T-helper 22 cell (primary cell): ENCODE results near the gene TPSD1.
"Not testable (repeated sequence)": the region's sequence is repeated elsewhere in the genome, so short reads cannot be mapped to it uniquely, and the experiment has no call there.

Experiments
- DNase-seq: peaks from one replicate; pipeline ENCODE4 v3.0.0-alpha.2; 2020; ENCODE audit warnings: low read depth

Gene TPSD1

DNA sequence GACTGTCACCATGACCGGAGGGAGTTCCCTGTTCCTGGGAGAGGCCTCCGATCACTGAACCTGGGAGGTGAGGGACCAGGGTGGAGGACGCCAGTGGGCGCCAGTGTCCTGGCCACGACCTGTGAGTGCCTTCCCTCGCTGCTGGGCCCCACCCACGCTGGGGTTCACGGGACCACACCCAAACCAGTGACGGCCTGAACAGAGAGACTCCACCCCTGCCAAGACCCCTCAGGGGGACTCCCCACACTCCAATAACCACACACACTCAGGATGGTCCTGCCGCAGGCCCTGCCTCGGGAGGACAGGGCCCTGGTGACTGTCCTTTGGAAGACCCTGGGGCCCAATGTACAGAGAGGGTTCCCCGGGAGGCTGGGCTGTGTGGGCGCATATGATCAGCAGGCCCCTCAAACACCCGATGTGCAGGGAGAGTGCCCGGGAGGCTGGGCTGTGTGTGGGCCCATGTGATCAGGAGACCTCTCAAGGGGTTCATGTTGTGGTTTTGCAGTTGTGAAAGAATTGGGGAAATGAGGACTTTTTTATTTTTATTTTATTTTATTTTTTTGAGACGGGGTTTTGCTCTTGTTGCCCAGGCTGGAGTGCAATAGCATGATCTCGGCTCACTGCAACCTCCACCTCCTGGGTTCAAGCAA is 26.6 kb downstream of the TPSD1 start:
- DNase-seq: no peak

DNA sequence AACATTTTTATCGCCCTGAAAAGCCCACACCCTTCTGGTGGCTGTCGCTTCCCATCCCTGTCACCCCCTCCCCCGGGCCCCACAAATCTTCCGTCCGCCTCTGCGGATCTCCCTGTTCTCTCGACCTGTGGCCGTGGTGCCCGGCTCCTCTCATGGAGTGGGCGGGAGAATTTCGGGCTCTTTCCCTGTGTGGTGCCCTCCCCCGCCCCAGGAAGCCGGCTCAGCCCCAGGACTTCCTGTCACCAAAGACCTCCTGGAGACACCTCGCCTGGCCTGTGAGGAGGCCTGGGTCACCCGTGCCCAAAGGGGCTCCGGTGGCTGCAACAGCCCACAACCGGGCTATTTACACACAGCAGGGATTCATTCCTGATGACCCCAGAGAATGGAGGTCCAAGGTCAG is 27.4 kb downstream of the TPSD1 start:
- DNase-seq: no peak

DNA sequence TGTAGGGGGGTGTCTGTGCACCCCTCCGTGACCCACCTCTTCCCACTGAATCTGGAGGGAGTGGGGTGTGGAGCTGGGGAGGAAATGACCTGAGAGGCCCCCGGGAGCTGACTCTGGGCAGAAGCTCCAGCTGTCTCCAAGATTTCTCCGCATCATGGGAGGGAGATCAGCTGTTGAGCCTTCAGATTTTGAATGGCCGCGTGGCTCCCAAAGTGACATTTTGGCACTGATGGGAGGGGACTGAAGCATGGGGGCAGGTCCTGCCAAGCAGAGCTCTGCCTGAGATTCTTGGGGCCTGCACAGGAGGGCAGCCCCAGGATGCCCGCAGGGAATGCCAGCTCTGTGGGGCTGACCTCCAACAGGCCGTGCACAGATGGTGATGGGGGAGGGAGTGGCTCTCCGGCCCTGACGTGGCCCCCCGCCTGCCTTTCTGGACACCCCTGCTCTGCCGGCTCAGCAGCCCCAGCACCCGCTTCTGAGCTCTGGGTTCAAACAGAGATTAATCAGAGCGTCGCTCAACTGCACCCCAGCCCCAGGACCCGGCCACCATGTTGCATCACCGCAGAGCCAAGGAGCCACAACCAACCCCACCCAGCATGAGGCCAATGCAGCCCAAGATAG is 28.2 kb downstream of the TPSD1 start:
- DNase-seq: no peak

DNA sequence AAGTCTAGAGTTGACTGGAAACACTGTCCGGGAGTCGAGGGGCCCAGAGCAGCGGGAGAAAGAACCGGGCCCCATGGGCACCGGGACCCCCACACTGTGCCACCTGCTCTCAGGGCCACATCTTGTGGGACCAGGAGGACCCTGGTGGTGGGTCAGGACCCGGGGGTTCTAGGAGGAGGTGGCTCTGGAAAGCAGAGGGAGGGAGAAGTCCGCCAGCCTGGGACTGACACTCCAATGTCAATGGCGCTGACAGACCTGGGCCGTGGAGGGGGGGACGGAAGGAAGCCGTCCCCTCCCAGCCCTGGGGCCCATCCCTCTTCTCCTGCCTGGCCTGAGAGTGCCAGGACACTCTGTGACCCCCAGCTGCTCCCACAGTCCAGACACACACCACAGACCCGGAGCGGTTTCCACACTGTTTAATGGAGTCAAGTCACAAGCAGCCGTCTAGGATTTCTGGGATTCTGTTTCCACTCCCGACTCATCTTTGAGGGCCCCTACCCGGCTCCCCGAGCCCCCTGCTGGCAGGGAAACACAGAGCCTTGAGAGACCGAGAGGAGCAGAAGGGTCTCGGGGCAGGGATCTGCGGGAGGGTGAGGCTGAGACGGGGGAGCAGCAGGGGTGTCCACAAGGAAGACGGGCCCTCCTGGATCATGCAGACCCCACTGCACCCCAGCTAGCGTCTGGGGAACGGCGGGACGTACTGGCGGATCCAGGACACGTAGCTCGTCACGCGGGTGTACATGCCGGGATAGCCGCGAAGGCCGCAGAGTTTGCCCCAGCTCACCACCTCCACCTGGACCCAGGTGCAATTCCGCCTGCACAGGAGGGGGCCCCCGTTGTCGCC is 30.0 kb downstream of the TPSD1 start:
- DNase-seq: no peak

DNA sequence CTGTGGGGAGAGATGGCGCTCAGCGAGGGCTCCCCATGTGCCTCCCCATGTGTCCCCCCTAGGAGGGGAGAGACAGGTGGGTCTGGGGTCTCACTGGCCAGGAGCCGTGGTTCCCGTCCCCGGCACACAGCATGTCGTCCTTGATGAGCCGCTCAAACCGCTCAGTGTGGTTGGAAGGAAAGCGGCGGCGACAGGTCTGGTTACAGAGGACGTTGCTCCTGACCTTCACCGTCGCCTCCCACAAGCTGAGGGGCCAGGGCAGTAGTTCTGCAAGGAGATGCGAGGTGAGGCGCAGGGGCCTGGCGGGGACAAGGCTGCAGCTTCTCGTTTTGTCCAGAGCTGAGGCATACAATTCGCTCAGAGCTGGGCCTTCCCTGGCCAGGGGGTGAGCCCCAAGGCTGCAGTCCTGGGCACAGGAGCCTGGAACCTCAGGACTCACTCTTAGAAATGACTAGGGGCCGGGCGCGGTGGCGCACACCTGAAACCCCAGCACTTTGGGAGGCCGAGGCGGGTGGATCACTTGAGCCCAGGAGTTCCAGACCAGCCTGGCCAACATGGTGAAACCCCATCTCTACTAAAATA is 30.7 kb downstream of the TPSD1 start:
- no peak for DNase-seq

DNA sequence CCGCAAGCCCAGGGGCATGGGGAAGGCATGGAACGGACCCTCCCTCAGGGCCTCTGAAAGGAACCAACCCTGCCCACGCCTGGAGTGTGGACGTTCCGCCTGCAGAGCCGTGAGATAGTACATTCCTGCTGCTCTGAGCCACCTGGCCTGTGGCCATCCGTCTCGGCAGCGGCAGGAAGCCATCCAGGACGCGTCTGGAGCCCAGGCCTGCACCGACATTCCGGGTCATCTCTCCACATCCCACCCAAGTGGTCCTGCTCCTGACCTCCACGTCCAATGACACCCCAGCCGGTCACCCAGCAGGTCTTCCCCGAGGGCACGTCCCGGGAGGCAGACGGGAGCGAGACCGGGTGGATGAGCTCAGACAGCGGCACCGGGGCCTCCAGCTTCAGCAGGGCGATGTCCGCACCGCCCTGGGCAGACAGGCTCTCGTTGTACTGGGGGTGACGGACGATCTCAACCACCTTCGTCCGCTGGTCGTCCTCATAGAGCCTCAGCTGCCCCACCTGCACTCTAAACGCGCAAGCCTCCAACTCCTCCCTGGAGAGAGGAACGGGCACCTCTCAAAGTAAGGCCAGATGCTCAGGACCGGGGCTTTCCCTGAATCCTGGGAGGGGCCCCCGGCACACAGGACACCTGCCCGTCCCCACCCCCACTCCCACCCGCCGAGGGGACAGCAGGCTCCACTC is 32.3 kb downstream of the TPSD1 start:
- no peak for DNase-seq

DNA sequence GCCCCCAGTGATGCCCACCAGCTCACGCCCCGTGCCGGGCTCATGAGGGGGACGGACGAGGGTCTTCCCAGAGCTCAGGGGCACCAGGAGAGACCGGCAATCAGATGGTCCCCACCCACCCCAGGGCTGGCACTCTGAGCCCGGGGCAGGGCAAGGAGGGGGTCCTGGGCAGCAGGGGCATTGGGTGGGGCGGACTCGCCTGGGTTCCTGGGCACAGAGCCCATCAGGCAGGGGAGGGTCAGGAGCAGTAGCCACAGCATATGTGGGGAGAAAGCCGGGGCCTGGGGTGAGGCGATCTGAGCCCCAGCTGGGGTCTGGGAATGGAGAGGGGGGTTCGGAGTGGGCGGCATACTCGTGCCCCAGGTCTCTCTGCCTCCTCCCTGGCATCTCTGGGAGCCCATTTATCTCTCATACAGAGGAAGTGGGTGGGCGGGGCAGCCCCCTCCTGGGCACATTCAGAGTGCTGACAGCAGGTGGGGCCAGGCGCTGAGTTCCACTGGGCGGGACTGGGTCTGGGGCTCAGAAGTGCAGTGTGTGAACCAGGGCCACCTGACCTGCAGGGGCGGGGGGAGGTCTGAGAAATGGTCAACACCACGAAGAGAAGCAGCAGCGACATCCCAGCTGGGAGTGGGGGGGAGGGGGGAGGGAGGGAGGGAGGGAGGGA is 33.1 kb downstream of the TPSD1 start:
- no peak for DNase-seq

DNA sequence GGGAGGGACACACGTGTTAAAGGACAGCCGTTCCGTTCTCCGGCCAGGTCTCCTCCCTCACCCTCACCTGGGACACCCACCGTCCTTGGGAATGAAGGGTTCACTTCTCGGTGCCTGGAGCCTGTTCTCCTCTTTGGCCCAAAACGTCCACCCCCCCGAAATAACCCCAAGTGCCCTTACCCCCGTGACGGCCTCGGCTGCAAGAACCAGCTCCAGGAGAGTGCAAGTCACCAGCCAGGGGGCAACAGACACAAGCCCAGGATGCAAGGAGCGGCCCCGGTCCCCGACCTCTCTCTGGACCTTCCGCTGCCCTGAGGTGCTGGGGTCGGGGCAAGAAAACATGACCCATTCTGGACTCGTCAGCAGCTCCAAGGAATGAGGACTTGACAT is 33.6 kb downstream of the TPSD1 start:
- no peak for DNase-seq

DNA sequence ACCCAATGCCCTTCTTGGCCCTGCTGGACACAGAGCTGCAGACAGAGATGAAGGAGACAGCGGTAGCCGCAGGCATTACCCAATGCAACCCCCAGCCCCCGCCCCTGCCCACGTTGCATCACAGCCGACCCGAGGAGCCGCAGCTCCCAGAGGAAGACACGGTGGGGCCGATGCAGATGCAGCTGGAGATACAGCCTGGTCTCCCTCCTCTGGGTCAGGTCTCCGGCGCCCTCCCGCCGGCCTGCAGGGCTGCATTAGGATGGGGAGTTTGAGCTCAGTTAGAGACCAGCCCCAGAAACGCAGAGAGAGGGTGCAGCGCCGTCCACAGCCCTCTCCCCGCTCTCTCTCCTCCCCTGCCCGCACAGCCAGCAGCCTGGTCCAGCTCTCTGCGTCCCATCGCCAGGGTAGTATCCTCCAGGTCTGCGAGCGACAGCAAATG is 34.2 kb downstream of the TPSD1 start:
- no peak for DNase-seq

DNA sequence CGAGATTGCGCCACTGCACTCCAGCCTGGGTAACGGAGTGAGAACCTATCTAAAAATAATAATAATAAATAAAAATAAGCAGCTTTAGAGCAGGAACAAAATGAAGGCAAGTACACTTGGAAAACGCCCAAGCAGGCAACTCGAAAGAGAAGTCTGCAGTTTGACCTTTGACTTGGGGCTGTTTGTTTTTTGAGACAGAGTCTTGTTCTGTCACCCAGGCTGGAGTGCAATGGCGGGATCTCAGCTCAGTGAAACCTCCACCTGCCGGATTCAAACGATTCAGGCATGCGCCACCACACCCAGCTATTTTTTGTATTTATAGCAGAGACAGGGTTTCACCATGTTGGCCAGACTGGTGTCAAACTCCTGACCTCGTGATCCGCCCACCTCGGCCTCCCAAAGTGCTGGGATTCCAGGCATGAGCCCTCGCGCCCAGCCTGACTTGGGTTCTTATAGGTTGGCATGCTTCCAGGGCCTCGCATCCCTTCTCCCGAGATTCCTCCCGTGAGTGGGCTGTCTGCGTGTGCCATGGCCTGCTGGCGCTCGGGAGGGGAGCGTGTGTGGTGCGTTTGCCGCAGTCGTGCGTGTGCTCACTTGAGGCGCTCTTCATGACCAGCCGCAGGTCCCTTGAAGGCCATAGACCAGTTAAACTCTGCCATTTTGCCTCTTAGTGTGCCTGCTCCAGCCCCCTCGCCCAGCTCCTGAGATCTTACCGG is 35.1 kb downstream of the TPSD1 start:
- DNase-seq: no peak

DNA sequence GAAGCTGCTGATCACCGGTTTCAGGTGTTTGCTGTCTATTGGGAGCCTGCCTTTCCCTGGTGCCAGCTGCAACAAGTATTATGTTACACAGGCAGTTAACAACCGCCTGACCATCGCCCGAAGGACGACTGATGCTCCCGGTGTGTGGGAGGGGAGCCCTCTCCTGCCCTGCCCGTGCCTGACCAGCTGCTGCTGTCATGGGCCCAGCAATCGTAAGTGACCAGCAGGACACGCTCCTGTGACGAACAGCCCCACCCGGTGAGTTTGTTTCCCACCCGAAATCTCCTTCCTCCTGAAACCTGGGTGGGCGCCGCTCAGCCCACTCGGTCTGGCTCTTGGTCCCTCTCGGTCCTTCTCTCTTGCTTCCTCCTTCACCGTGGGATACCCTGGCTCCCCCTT is 35.7 kb downstream of the TPSD1 start:
- DNase-seq: no peak

DNA sequence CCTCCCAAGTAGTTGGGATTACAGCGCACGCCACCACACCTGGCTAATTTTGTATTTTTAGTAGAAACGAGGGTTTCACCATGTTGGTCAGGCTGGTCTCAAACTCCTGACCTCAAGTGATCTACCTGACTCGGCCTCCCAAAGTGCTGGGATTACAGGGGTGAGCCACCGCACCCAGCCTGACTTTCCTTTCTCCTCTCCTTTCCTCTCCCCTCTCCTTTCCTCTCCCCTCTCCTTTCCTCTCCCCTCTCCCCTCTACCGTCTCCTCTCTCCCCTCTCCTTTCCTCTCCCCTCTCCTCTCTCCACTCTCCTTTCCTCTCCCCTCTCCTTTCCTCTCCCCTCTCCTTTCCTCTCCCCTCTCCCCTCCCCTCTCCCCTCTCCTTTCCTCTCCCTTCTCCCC is 36.3 kb downstream of the TPSD1 start:
- not testable (repeated sequence) for DNase-seq

DNA sequence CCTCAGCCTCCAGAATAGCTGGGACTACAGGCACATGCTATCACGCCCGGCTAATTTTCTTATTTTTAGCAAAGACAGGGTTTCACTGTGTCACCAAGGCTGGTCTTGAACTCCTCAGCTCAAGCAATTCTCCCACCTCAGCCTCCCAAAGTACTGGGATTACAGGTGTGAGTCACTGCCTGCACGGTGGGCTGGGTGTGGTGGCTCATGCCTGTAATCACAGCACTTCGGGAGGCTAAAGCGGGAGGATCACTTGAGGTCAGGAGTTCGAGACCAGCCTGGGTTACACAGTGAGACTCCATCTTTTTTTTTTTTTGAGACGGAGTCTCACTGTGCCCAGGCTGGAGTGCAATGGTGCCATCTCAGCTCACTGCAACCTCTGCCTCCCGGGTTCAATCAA is 36.9 kb downstream of the TPSD1 start:
- DNase-seq: not testable (repeated sequence)

DNA sequence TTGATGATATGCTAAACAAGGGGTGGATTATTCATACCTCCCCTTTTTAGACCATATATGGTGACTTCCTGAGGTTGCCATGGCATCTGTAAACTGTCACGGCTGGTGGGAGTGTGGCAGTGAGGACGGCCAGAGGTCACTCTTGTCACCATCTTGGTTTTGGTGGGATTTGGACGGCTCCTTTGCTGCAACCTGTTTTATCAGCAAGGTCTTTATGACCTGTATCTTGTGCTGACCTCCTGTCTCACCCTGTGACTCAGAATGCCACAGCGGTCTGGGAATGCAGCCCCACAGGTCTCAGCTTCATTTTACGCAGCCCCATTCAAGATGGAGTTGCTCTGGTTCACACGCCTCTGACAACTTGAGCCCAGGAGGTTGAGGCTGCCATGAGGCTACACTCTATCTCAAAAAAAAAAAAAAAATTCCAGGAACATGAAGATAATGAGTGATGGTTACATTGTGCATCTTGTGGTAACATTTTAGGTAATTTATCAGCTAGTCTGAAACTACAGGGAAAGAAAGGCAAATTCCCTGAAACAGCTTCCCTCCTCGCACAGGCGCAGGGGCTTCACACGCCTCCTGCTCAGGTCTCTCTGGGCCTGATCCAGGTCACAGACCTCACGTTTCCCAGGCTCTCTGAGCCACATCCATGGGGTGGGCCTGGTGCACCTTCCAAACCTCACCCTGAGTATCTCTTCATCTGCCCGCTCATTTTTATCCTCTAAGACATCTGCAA is 38.2 kb downstream of the TPSD1 start:
- no peak for DNase-seq

DNA sequence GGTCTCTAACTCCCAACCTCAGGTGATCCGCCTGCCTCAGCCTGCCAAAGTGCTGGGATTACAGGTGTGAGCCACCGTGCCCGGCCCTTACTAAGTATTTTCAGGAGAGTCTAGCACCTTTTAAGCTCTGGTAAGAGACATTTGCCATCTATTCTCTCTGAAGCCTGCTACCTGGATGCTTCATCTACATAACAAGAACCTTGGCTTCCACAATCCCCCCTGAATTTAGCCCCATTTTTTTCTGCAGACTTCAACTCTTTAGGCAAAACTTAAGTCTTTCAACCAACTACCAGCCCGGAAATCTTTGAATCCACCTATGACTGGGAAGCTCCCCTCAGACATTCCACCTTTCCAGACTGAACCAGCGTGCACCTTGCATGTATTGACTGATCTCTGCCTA is 39.6 kb downstream of the TPSD1 start:
- DNase-seq: no peak

DNA sequence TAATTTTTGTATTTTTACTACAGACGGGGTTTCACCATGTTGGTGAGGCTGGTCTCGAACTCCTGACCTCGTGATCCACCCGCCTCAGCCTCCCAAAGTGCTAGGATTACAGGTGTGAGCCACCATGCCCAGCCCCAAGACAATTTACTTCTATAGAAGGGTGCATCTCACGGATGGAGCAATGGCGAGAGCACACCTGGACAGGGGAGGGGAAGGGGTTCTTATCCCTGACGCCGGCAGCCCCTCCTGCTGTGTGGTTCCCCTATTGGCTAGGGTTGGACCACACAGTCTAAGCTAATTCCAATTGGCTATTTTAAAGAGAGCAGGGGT is 40.8 kb downstream of the TPSD1 start:
- not testable (repeated sequence) for DNase-seq

DNA sequence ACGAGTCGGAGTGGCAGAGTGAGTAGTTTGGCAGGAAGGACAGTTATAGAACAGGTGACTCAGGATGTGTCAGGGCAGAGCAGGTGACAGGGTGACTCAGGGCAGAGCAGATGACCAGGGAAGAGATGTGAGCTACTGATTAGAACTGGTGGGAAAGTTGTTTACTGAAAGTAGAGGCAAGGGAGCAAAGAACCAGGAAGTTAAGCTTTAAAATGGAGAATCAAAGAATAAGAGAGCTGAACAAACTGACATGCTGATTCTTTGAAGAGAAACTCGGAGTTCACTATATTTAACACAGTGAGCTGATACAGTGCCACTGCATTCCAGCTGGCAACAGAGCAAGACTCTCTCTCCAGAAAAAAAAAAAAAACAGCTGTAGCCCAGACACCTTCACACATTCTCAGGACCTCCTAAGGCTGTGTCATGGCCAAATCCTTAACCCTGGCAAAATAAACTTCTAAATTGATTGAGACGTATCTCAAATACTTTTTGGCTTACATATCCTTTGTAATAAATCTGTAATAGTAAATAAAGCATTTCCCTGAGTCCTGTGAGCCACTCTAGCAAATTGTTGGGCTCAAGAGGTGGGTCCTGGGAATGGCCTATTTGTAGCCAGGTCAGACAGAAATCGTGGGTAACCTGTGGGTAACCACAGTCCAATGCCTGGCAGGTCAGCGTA is 41.3 kb downstream of the TPSD1 start:
- DNase-seq: no peak

DNA sequence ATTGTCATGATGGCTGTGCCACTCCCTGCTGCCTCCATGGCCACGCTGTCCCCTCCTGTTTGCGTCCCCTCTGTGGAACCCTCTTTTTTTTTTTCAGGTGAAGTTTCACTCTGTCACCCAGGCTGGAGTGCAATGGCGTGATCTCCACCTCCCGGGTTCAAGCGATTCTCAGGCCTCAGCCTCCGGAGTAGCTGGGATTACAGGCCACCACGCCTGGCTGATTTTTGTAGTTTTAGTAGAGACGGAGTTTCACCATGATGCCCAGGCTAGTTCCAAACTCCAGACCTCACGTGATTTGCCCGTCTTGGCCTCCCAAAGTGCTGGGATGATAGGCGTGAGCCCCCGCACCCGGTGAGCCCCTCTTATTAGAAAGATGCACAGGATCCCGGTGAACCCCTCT is 42.5 kb downstream of the TPSD1 start:
- no peak for DNase-seq

DNA sequence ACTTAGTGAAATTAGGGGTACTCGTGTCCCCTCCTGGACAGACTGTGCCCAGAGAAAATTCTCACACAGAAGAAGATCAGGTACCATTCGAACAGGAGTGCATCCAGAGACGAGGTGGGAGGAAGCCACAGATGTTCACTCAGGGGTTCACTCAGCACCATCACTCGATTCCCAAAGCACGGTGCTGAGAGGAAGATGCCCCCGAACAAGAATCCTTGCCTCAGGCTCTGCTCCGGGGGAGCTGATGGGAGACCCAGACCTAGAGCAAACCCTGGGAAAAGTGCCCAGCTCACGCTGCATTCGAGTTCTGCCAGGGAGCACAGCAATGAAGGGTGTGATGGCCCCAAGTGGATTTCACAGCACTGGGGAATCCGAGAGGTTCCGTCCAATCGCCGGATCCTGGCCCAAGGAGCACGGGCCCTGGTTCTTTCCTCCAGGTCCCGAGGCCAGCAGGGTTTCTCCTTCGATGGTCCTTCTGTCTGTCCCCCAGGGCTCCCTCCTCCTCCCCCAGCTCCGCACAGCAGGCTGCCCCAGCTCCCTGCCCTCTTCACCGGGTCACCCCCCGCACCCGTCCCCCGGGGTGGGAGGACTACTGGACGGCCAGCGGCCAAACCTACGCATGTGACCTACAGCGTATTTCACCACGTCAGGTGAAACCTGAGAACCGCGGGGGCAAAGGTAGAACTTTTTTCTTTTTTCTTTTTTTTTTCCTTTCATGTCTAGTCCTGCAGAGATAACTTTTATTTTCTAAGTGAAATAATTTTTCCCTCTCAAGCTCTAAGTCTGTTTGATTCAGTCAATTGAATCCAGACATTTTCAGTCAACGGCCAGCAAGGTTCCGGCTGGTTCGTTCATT is 43.4 kb downstream of the TPSD1 start:
- no peak for DNase-seq
